WTC11 (cell line): ENCODE results near the gene GJA3.

Experiments used
- CREM ChIP-seq: sonication (generic); formaldehyde crosslinking; IDR thresholded peaks from 2 replicates; pipeline ENCODE4 v1.8.1; 2022; ENCODE audit warnings: mild to moderate bottlenecking, missing genetic modification reagents, moderate library complexity
- ELF4 ChIP-seq: sonication (generic); formaldehyde crosslinking; IDR thresholded peaks from 2 replicates; pipeline ENCODE4 v1.8.1; 2022; ENCODE audit warnings: low read depth, mild to moderate bottlenecking, moderate library complexity, missing genetic modification reagents
- ETV6 ChIP-seq: sonication (generic); formaldehyde crosslinking; IDR thresholded peaks from 2 replicates; pipeline ENCODE4 v1.8.1; 2022; ENCODE audit warnings: mild to moderate bottlenecking, missing genetic modification reagents
- FOXK1 ChIP-seq: sonication (generic); formaldehyde crosslinking; IDR thresholded peaks from 2 replicates; pipeline ENCODE4 v1.8.0; 2022; ENCODE audit warnings: mild to moderate bottlenecking, moderate library complexity, missing genetic modification reagents
- JUN ChIP-seq: sonication (generic); formaldehyde crosslinking; IDR thresholded peaks from 2 replicates; pipeline ENCODE4 v1.8.0; 2023; ENCODE audit warnings: mild to moderate bottlenecking, missing genetic modification reagents
- TCF7 ChIP-seq: sonication (generic); formaldehyde crosslinking; IDR thresholded peaks from 2 replicates; pipeline ENCODE4 v1.8.0; 2022; ENCODE audit warnings: mild to moderate bottlenecking, low read depth, missing genetic modification reagents, moderate library complexity
- ZNF416 ChIP-seq: fragments of 250-450 bp; sonication (Bioruptor Pico); IDR thresholded peaks from 2 replicates; pipeline ENCODE4 v1.9.0; 2021; ENCODE audit warnings: mild to moderate bottlenecking, inconsistent platforms
- TF ChIP-seq, protein P1 (sequence below): sonication (generic); formaldehyde crosslinking; IDR thresholded peaks from 2 replicates; pipeline ENCODE4 v1.8.0; 2022; ENCODE audit warnings: missing genetic modification reagents
- TF ChIP-seq, protein P2 (sequence below): fragments of 200-600 bp; IDR thresholded peaks from 2 replicates; pipeline ENCODE4 v1.8.0; 2022; ENCODE audit warnings: antibody characterized with exemption
- TF ChIP-seq, protein P3 (sequence below): sonication (generic); formaldehyde crosslinking; IDR thresholded peaks from 2 replicates; pipeline ENCODE4 v1.8.1; 2023; ENCODE audit warnings: mild to moderate bottlenecking, missing genetic modification reagents, moderate library complexity
- TF ChIP-seq, protein P4 (sequence below): sonication (generic); formaldehyde crosslinking; IDR thresholded peaks from 2 replicates; pipeline ENCODE4 v1.8.0; 2023; ENCODE audit warnings: missing genetic modification reagents
- TF ChIP-seq, protein P5 (sequence below): sonication (generic); formaldehyde crosslinking; IDR thresholded peaks from 2 replicates; pipeline ENCODE4 v1.8.1; 2023; ENCODE audit warnings: mild to moderate bottlenecking, missing genetic modification reagents, borderline replicate concordance
- TF ChIP-seq, protein P6 (sequence below): sonication (generic); formaldehyde crosslinking; IDR thresholded peaks from 2 replicates; pipeline ENCODE4 v1.8.1; 2022; ENCODE audit warnings: low read depth, missing genetic modification reagents, borderline replicate concordance

DNA sequence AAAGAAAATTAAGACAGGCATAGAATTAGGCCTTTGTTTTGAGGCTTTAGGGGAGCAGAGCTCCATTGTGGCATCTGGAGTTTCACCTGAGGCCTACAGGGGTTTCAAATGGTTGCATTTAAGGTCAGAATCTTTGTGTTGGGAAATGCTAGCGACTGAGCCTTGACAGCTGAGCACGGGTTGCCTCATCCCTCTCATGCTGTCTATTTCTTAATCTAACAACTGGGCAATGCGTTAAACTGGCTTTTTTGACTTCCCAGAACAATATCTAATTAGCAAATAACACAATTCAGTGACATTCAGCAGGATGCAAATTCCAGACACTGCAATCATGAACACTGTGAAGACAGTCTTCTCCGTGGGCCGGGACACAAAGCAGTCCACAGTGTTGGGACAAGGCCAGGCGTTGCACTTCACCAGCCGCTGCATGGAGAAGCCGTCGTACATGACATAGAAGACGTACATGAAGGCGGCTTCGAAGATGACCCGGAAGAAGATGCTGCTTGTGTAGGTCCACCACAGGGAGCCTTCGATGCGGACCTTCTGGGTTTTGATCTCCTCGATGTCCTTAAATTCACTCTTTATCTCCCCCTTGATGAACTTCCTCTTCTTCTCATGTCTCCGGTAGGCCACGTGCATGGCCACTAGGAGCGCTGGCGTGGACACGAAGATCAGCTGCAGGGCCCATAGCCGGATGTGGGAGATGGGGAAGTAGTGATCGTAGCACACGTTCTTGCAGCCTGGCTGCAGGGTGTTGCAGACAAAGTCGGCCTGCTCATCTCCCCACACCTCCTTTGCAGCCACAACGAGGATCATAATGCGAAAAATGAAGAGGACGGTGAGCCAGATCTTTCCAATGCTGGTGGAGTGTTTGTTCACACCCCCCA lies 28.1 kb upstream of the GJA3 start:
- TF ChIP-seq, protein P1, sequence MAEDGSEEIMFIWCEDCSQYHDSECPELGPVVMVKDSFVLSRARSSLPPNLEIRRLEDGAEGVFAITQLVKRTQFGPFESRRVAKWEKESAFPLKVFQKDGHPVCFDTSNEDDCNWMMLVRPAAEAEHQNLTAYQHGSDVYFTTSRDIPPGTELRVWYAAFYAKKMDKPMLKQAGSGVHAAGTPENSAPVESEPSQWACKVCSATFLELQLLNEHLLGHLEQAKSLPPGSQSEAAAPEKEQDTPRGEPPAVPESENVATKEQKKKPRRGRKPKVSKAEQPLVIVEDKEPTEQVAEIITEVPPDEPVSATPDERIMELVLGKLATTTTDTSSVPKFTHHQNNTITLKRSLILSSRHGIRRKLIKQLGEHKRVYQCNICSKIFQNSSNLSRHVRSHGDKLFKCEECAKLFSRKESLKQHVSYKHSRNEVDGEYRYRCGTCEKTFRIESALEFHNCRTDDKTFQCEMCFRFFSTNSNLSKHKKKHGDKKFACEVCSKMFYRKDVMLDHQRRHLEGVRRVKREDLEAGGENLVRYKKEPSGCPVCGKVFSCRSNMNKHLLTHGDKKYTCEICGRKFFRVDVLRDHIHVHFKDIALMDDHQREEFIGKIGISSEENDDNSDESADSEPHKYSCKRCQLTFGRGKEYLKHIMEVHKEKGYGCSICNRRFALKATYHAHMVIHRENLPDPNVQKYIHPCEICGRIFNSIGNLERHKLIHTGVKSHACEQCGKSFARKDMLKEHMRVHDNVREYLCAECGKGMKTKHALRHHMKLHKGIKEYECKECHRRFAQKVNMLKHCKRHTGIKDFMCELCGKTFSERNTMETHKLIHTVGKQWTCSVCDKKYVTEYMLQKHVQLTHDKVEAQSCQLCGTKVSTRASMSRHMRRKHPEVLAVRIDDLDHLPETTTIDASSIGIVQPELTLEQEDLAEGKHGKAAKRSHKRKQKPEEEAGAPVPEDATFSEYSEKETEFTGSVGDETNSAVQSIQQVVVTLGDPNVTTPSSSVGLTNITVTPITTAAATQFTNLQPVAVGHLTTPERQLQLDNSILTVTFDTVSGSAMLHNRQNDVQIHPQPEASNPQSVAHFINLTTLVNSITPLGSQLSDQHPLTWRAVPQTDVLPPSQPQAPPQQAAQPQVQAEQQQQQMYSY, result no peak
- TF ChIP-seq, protein P2, sequence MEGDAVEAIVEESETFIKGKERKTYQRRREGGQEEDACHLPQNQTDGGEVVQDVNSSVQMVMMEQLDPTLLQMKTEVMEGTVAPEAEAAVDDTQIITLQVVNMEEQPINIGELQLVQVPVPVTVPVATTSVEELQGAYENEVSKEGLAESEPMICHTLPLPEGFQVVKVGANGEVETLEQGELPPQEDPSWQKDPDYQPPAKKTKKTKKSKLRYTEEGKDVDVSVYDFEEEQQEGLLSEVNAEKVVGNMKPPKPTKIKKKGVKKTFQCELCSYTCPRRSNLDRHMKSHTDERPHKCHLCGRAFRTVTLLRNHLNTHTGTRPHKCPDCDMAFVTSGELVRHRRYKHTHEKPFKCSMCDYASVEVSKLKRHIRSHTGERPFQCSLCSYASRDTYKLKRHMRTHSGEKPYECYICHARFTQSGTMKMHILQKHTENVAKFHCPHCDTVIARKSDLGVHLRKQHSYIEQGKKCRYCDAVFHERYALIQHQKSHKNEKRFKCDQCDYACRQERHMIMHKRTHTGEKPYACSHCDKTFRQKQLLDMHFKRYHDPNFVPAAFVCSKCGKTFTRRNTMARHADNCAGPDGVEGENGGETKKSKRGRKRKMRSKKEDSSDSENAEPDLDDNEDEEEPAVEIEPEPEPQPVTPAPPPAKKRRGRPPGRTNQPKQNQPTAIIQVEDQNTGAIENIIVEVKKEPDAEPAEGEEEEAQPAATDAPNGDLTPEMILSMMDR, result peak; percentile 11; the same call in 1 of the 2 replicates
- TF ChIP-seq ETV6 (no peak), FOXK1 (no peak), TCF7 (CRISPR knock-in tag) (no peak), ELF4 (CRISPR knock-in tag) (no peak), ZNF416 (no peak), CREM (CRISPR knock-in tag) (no peak), JUN (CRISPR knock-in tag) (no peak)
- TF ChIP-seq, protein P3, sequence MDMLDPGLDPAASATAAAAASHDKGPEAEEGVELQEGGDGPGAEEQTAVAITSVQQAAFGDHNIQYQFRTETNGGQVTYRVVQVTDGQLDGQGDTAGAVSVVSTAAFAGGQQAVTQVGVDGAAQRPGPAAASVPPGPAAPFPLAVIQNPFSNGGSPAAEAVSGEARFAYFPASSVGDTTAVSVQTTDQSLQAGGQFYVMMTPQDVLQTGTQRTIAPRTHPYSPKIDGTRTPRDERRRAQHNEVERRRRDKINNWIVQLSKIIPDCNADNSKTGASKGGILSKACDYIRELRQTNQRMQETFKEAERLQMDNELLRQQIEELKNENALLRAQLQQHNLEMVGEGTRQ, result no peak
- TF ChIP-seq, protein P4, sequence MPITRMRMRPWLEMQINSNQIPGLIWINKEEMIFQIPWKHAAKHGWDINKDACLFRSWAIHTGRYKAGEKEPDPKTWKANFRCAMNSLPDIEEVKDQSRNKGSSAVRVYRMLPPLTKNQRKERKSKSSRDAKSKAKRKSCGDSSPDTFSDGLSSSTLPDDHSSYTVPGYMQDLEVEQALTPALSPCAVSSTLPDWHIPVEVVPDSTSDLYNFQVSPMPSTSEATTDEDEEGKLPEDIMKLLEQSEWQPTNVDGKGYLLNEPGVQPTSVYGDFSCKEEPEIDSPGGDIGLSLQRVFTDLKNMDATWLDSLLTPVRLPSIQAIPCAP (CRISPR knock-in tag), result no peak
- TF ChIP-seq, protein P5, sequence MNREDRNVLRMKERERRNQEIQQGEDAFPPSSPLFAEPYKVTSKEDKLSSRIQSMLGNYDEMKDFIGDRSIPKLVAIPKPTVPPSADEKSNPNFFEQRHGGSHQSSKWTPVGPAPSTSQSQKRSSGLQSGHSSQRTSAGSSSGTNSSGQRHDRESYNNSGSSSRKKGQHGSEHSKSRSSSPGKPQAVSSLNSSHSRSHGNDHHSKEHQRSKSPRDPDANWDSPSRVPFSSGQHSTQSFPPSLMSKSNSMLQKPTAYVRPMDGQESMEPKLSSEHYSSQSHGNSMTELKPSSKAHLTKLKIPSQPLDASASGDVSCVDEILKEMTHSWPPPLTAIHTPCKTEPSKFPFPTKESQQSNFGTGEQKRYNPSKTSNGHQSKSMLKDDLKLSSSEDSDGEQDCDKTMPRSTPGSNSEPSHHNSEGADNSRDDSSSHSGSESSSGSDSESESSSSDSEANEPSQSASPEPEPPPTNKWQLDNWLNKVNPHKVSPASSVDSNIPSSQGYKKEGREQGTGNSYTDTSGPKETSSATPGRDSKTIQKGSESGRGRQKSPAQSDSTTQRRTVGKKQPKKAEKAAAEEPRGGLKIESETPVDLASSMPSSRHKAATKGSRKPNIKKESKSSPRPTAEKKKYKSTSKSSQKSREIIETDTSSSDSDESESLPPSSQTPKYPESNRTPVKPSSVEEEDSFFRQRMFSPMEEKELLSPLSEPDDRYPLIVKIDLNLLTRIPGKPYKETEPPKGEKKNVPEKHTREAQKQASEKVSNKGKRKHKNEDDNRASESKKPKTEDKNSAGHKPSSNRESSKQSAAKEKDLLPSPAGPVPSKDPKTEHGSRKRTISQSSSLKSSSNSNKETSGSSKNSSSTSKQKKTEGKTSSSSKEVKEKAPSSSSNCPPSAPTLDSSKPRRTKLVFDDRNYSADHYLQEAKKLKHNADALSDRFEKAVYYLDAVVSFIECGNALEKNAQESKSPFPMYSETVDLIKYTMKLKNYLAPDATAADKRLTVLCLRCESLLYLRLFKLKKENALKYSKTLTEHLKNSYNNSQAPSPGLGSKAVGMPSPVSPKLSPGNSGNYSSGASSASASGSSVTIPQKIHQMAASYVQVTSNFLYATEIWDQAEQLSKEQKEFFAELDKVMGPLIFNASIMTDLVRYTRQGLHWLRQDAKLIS (CRISPR knock-in tag), result no peak
- TF ChIP-seq, protein P6, sequence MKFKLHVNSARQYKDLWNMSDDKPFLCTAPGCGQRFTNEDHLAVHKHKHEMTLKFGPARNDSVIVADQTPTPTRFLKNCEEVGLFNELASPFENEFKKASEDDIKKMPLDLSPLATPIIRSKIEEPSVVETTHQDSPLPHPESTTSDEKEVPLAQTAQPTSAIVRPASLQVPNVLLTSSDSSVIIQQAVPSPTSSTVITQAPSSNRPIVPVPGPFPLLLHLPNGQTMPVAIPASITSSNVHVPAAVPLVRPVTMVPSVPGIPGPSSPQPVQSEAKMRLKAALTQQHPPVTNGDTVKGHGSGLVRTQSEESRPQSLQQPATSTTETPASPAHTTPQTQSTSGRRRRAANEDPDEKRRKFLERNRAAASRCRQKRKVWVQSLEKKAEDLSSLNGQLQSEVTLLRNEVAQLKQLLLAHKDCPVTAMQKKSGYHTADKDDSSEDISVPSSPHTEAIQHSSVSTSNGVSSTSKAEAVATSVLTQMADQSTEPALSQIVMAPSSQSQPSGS (CRISPR knock-in tag), result no peak
